HepG2 (cell line): Measurements from ENCODE around the gene TTC39C. TPM values are rescaled to one million over a fixed set of nuclear protein-coding genes. Genes with fewer than 3 reads are reported as not detected.

Experiments used
- ATAC-seq: fragments of 200-7000 bp; cut with Tn5 transposase; 3 replicates; pipeline ENCODE4 v1.9.1; 2020; ENCODE audit warnings: mild to moderate bottlenecking, moderate library complexity
- BruUV-seq: library from RNA; stranded (reverse); fragments of 400-500 nt; replicated peaks from 2 replicates; lab custom pipeline; 2021; lab: Mats Ljungman, UMichigan
- CTCF ChIA-PET: fragments of 300-600 bp; formaldehyde crosslinking; extraction: SDS; loops from one replicate; lab custom pipeline; 2021; ENCODE audit warnings: low total read pairs, inconsistent platforms, low intra/inter-chr PET ratio; lab: Yijun Ruan, JAX
- POLR2A ChIA-PET: fragments of 350-600 bp; sonication (Branson Sonifier 250); formaldehyde crosslinking; loops from one replicate; lab custom pipeline; 2020; ENCODE audit warnings: antibody characterized with exemption, inconsistent platforms; lab: Yijun Ruan, JAX
- DNase-seq: peaks from one replicate; pipeline ENCODE4 v3.0.0-alpha.2; 2015; ENCODE audit warnings: low spot score
- FAIRE-seq: peaks from 3 replicates; lab custom pipeline; 2011; peaks lifted over from hg19 to GRCh38; lab: Jason Lieb, UNC
- H2AFZ ChIP-seq: one replicate; pipeline ENCODE4 v1.6.1; 2011; ENCODE audit warnings: low read length, inconsistent platforms
- H3K27ac ChIP-seq: fragments of 300-600 bp; 3 replicates; pipeline ENCODE4 v1.8.0; 2011; ENCODE audit warnings: mixed run types, mild to moderate bottlenecking, mixed read lengths, low read length, inconsistent platforms; ENCODE audit not compliant: insufficient read depth; ENCODE audit errors: extremely low read length
- H3K27me3 ChIP-seq, 2 experiments: fragments of 200-600 bp in 1 of 2; 2 replicates in 1 of 2; 3 replicates in 1 of 2; pipeline versions ENCODE4 v1.6.0 to v1.8.0; 2011; ENCODE audit warnings: low read length in 2 of 2, mild to moderate bottlenecking in 2 of 2, moderate library complexity in 2 of 2, inconsistent platforms in 1 of 2; ENCODE audit not compliant: insufficient read depth in 2 of 2, control insufficient read depth in 1 of 2
- H3K36me3 ChIP-seq, 2 experiments: fragments of 200-600 bp in 1 of 2; replicated peaks in 1 of 2; 2 replicates in 1 of 2; 3 replicates in 1 of 2; pipeline versions ENCODE4 v1.5.1 to v1.8.0; 2011; ENCODE audit warnings: low read length in 2 of 2, inconsistent platforms in 1 of 2; ENCODE audit not compliant: insufficient read depth in 2 of 2, control insufficient read depth in 1 of 2
- H3K4me1 ChIP-seq: 2 replicates; pipeline ENCODE4 v1.5.1; 2012; ENCODE audit warnings: low read length, inconsistent platforms; ENCODE audit not compliant: insufficient read depth
- H3K4me2 ChIP-seq: 2 replicates; pipeline ENCODE4 v1.6.0; 2011; ENCODE audit warnings: low read depth, low read length, inconsistent platforms
- H3K4me3 ChIP-seq, 3 experiments: fragments of 200-600 bp in 1 of 3; sonication (generic), shearing (Covaris generic) in 1 of 3; replicated peaks in 1 of 3; 2 replicates each; pipeline ENCODE4 v1.5.1; 2011 to 2016; ENCODE audit warnings: low read length in 3 of 3, inconsistent platforms in 2 of 3, low read depth in 2 of 3, mild to moderate bottlenecking in 2 of 3, control low read depth in 1 of 3, mixed read lengths in 1 of 3; ENCODE audit not compliant: insufficient read depth in 1 of 3
- H3K79me2 ChIP-seq: one replicate; pipeline ENCODE4 v1.6.1; 2011; ENCODE audit warnings: low read length, inconsistent platforms; ENCODE audit not compliant: insufficient read depth
- H3K9ac ChIP-seq: 2 replicates; pipeline ENCODE4 v1.6.0; 2011; ENCODE audit warnings: mild to moderate bottlenecking, low read depth, low read length, inconsistent platforms; ENCODE audit not compliant: insufficient read depth
- H3K9me3 ChIP-seq: 2 replicates; pipeline ENCODE4 v1.5.1; 2012; ENCODE audit warnings: mild to moderate bottlenecking, low read length
- H4K20me1 ChIP-seq: 2 replicates; pipeline ENCODE4 v1.6.0; 2011; ENCODE audit warnings: inconsistent platforms, mild to moderate bottlenecking, low read length, moderate library complexity; ENCODE audit not compliant: insufficient read depth
- E2F5 ChIP-seq: sonication (generic); formaldehyde crosslinking; conservative IDR thresholded peaks from 2 replicates; pipeline ENCODE4 v1.4.0; 2020; ENCODE audit warnings: missing genetic modification reagents
- GTF2F1 ChIP-seq: fragments of 150-350 bp; IDR thresholded peaks from 2 replicates; pipeline ENCODE4 v1.6.1; 2014; ENCODE audit warnings: low read length
- PRDM15 ChIP-seq: sonication (generic); formaldehyde crosslinking; IDR thresholded peaks from 2 replicates; pipeline ENCODE4 v1.4.0; 2020; ENCODE audit warnings: missing genetic modification reagents
- TRIM22 ChIP-seq: fragments of 450-650 bp; IDR thresholded peaks from 2 replicates; pipeline ENCODE4 v1.6.1; 2017
- ZNF766 ChIP-seq: sonication (generic); formaldehyde crosslinking; IDR thresholded peaks from 2 replicates; pipeline ENCODE4 v1.5.0; 2020; ENCODE audit warnings: missing genetic modification reagents, borderline replicate concordance
- WGBS: methylation state at CpG from one replicate; pipeline ENCODE4 v1.1.6; 2017; ENCODE audit warnings: low lambda C conversion rate; 5-methylcytosine and 5-hydroxymethylcytosine counted together
- in situ Hi-C: cut with HindIII; loops from 2 replicates; pipeline ENCODE4 v1.10.0; 2017; ENCODE audit warnings: low pct_unique_long_range_greater_than_20kb; ENCODE audit not compliant: extremely low pct_ligation_motif_present
- intact Hi-C: fragments of 100-400 bp; cut with micrococcal nuclease; formaldehyde crosslinking; loops from one replicate; pipeline ENCODE4 v1.10.0; 2022; ENCODE audit not compliant: unreplicated experiment
- polyA plus RNA-seq, 8 experiments: library from polyadenylated mRNA; depleted of rRNA in 3 of 8; stranded (reverse) in 7 of 8; unstranded in 1 of 8; fragments of >200 nt; fragmentation: Illumina TruSeq in 4 of 8; extraction: Trizol in 4 of 8; gene quantifications; 2 replicates each; pipeline versions ENCODE4 v1.2.1 to v1.2.3, GENCODE V29; 2011 to 2016; ENCODE audit warnings: low read depth in 4 of 8, missing spikeins in 1 of 8, mixed read lengths in 1 of 8; ENCODE audit not compliant: insufficient read depth in 1 of 8
- total RNA-seq, 5 experiments: library from RNA; depleted of rRNA; stranded (reverse); fragments of >200 nt; fragmentation: Illumina TruSeq; extraction: Trizol; gene quantifications; 2 replicates each; pipeline ENCODE4 v1.2.3, GENCODE V29; 2016; ENCODE audit warnings: low read depth in 1 of 5

TTC39C gene
- total and polyA plus RNA-seq, 2 of the 13 experiments (the other 11 are each of a cell fraction or from before 2014, with no cell fraction given): 19.1 to 25.9 TPM

GRCh38 chr18:24053211-24053610 is 38.7 kb downstream of the TTC39C start:
- no TSS peak for BruUV-seq
- no peaks in the 10 kb centered on the region for H3K27me3 ChIP-seq
- H3K4me1 ChIP-seq: peaks cover 48% of the 10 kb centered on the region
- ChIA-PET POLR2A (no interaction called here), CTCF (no interaction called here)
- intact Hi-C loops: no loop called here
- WGBS: 93% methylated on average over 4 of the region's 4 CpGs
- no peak overlapping the region for H2AFZ ChIP-seq
- no peaks in the 10 kb centered on the region for H3K79me2 ChIP-seq
- H4K20me1 ChIP-seq: no peaks in the 10 kb centered on the region
- no peak overlapping the region for H3K4me3 ChIP-seq
- no peak for ATAC-seq
- no peak for TF ChIP-seq ZNF766 (CRISPR knock-in tag)
- TF ChIP-seq GTF2F1: no peak
- no peak for TF ChIP-seq PRDM15 (CRISPR knock-in tag)
- no peak for TF ChIP-seq E2F5 (CRISPR knock-in tag)
- no peak for TF ChIP-seq TRIM22
- TF ChIP-seq, all 625 proteins: peak for 0
- Histone ChIP-seq H3K9ac (no peak overlapping the region), H3K36me3 (no peaks in the 10 kb centered on the region), H3K4me2 (no peak overlapping the region), H3K27ac (peak overlapping the region; percentile 3), H3K9me3 (no peaks in the 10 kb centered on the region)
- no peak for FAIRE-seq
- in situ Hi-C loops: no loop called here
- DNase-seq: no peak
